ENCODE results near the gene KEL. TPM values are rescaled to one million over a fixed set of nuclear protein-coding genes. Genes with fewer than 3 reads are reported as not detected.

The KEL gene
- total RNA-seq, 1 donor from 2014 or later, result not detected

GRCh38 chr7:142933624-142934023, 28.5 kb downstream of the KEL start, which contains the start of gene TRPV5:
Gene TRPV5, minus strand, starts transcription at chr7:142933746. Its CDS starts 287 bp downstream, at chr7:142933459.
- H3K27me3 ChIP-seq (ENCODE audit: control insufficient read depth, insufficient read depth, low read length), result peaks cover 2% of the 10 kb centered on the region
- no peak for TF ChIP-seq CTCF (IDR thresholded peaks at IDR 0.05; ENCODE audit: insufficient read depth, low read length, severe bottlenecking)
- DNase-seq (ENCODE audit: low read depth) (no peak), FAIRE-seq (no peak)
- no peak within 1 kb of the TSS for H3K4me3 ChIP-seq (ENCODE audit: low read depth, low read length)
- no peaks in the 10 kb centered on the region for H3K36me3 ChIP-seq (ENCODE audit: control insufficient read depth, insufficient read depth, low read length)

DNA sequence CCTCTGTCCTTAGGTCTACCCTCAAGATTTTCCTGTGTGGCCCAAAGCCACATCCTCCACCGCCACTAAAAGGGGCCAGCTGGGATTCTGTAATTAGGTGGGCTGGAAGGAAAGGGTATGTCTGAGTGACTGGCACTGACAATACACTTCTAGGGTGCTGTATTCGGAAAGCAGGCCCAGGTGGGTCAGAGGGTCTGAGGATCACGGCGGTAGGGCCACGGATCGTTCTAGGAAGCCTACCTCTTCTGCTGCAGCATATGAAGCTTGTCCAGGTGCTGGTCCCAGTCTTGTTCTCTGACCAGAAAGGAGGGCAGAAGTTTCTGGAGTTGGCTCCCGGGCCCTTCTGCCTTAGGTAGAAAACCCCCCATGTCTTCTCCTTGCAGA, 29.1 kb downstream of the KEL start:
- no peak overlapping the region for H3K4me3 ChIP-seq (ENCODE audit: low read depth, low read length)
- H3K36me3 ChIP-seq (ENCODE audit: control insufficient read depth, insufficient read depth, low read length), result no peaks in the 10 kb centered on the region
- FAIRE-seq, result no peak
- DNase-seq (ENCODE audit: low read depth), result no peak
- peaks cover 2% of the 10 kb centered on the region for H3K27me3 ChIP-seq (ENCODE audit: control insufficient read depth, insufficient read depth, low read length)
- TF ChIP-seq CTCF (IDR thresholded peaks at IDR 0.05; ENCODE audit: insufficient read depth, low read length, severe bottlenecking), result no peak

DNA sequence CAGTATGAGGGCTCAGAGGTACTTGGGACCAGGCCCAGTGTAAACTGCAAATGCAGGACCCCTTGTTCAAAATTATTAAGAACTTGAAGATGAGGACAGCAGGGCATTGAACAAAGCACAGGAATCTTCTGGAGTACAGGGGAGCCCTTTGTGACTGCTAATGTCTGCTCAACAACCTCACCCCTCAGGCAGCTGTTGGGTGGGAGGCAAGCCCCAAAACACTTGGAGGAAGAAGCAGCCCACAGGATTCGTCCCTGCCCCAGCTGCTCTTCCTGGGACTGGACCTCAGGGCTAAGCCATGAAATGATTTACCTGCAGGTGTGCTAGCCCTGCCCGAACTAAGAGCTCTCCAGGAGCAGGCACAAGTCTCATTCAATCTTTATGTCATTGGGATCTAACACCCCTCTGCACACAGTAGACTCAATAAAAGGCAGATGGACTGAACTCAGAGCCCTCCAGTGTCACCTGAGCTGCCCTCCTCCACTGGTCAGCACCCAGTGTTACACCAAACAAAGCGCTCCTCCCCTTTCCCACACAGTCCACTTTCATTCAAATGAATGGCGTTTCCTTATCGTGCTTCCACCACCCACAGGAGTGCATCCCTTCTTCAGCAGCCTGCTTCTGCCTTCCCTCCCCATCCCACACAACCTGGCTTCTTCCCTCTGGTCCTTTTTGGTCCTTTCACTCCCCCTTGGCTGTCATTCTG, 29.6 kb downstream of the KEL start:
- Histone ChIP-seq H3K4me3 (ENCODE audit: low read depth, low read length) (no peak overlapping the region), H3K27me3 (ENCODE audit: control insufficient read depth, insufficient read depth, low read length) (peaks cover 2% of the 10 kb centered on the region), H3K36me3 (ENCODE audit: control insufficient read depth, insufficient read depth, low read length) (no peaks in the 10 kb centered on the region)
- DNase-seq (ENCODE audit: low read depth) (no peak), FAIRE-seq (no peak)
- TF ChIP-seq CTCF (IDR thresholded peaks at IDR 0.05; ENCODE audit: insufficient read depth, low read length, severe bottlenecking), result no peak

- no peak for TF ChIP-seq CTCF (IDR thresholded peaks at IDR 0.05; ENCODE audit: insufficient read depth, low read length, severe bottlenecking)
- no peak for FAIRE-seq
Observed at GRCh38 chr7:142930126-142930730, 31.9 kb downstream of the KEL start.

DNA sequence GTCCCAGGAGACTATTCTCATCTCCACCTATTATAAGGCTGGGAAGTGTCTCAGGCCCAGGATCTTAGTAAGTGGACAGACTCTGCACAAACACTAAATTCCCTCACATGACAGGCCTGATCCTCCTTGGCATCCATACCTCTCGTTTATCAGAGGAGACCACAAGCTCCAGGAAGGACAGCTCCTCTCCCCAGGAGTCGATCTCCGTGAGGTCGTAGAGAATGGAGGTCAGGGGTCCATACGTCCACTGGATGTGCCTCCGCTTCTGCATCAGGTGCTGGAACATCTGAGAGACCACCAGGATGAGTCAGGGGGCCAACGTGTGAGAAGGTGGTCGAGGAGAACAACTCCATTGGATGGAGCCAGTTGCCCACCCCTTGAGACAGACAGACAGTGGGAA, 34.2 kb downstream of the KEL start:
- DNase-seq (ENCODE audit: low read depth) (no peak), FAIRE-seq (no peak)
- no peak for TF ChIP-seq CTCF (IDR thresholded peaks at IDR 0.05; ENCODE audit: insufficient read depth, low read length, severe bottlenecking)

More at GRCh38 chr7:142930126-142930730, 31.9 kb downstream of the KEL start:
- Histone ChIP-seq H3K27me3 (ENCODE audit: control insufficient read depth, insufficient read depth, low read length) (peaks cover 2% of the 10 kb centered on the region), H3K36me3 (ENCODE audit: control insufficient read depth, insufficient read depth, low read length) (no peaks in the 10 kb centered on the region), H3K4me3 (ENCODE audit: low read depth, low read length) (no peak overlapping the region)
- DNase-seq (ENCODE audit: low read depth), result no peak

More for the DNA sequence above, 34.2 kb downstream of the KEL start:
- no peak overlapping the region for H3K4me3 ChIP-seq (ENCODE audit: low read depth, low read length)
- peaks cover 2% of the 10 kb centered on the region for H3K27me3 ChIP-seq (ENCODE audit: control insufficient read depth, insufficient read depth, low read length)
- H3K36me3 ChIP-seq (ENCODE audit: control insufficient read depth, insufficient read depth, low read length), result no peaks in the 10 kb centered on the region

Data from bronchial epithelial cell (primary cell).